Thoracic aorta (tissue), 2 donors: ENCODE data around the gene RARRES1. TPM values are rescaled to one million over a fixed set of nuclear protein-coding genes. Genes with fewer than 3 reads are reported as not detected.

Experiments used
- ATAC-seq: fragments of 150-250 bp; one replicate; pipeline ENCODE4 v1.8.0; 2017; ENCODE audit warnings: low read depth; ENCODE audit not compliant: insufficient number of reproducible peaks, low FRiP score
- DNase-seq: peaks from one replicate; pipeline ENCODE4 v3.0.0-alpha.2; 2020; ENCODE audit warnings: low spot score
- H3K27ac ChIP-seq, 2 donors: fragments of 200-600 bp; sonication (generic); 1 replicate in 1 of 2; 2 replicates in 1 of 2; pipeline ENCODE4 v1.5.1; 2016; ENCODE audit warnings: mild to moderate bottlenecking in 2 of 2, moderate library complexity in 2 of 2
- H3K27me3 ChIP-seq: fragments of 200-600 bp; sonication (generic); replicated peaks from 2 replicates; pipeline ENCODE4 v1.6.0; 2016; ENCODE audit warnings: mild to moderate bottlenecking; ENCODE audit not compliant: insufficient read depth
- H3K36me3 ChIP-seq: fragments of 200-600 bp; sonication (generic); one replicate; pipeline ENCODE4 v1.5.1; 2016
- H3K4me1 ChIP-seq, 2 donors: fragments of 200-600 bp; sonication (generic); 1 replicate in 1 of 2; 2 replicates in 1 of 2; pipeline versions ENCODE4 v1.5.1 to v1.6.0; 2016; ENCODE audit warnings: low read depth in 2 of 2, mild to moderate bottlenecking in 1 of 2; ENCODE audit not compliant: control insufficient read depth in 1 of 2
- H3K4me3 ChIP-seq: fragments of 200-600 bp; sonication (generic); 2 replicates; pipeline ENCODE4 v1.5.1; 2016; ENCODE audit warnings: mild to moderate bottlenecking
- H3K9me3 ChIP-seq: fragments of 200-600 bp; sonication (generic); 2 replicates; pipeline ENCODE4 v1.5.1; 2016
- total RNA-seq, 2 donors: library from RNA; depleted of rRNA; stranded (reverse); fragments of >200 nt; gene quantifications; one replicate each; pipeline versions ENCODE4 v1.1.0 to v1.2.3, GENCODE V29; 2016
- TF ChIP-seq, protein P1 (sequence below): fragments of 200-600 bp; sonication (generic); IDR thresholded peaks from one replicate; pipeline ENCODE4 v1.5.1; 2019; ENCODE audit warnings: antibody characterized with exemption

The RARRES1 gene
- total RNA-seq, 2 donors from 2014 or later: 9.3 to 63.8 TPM

DNA sequence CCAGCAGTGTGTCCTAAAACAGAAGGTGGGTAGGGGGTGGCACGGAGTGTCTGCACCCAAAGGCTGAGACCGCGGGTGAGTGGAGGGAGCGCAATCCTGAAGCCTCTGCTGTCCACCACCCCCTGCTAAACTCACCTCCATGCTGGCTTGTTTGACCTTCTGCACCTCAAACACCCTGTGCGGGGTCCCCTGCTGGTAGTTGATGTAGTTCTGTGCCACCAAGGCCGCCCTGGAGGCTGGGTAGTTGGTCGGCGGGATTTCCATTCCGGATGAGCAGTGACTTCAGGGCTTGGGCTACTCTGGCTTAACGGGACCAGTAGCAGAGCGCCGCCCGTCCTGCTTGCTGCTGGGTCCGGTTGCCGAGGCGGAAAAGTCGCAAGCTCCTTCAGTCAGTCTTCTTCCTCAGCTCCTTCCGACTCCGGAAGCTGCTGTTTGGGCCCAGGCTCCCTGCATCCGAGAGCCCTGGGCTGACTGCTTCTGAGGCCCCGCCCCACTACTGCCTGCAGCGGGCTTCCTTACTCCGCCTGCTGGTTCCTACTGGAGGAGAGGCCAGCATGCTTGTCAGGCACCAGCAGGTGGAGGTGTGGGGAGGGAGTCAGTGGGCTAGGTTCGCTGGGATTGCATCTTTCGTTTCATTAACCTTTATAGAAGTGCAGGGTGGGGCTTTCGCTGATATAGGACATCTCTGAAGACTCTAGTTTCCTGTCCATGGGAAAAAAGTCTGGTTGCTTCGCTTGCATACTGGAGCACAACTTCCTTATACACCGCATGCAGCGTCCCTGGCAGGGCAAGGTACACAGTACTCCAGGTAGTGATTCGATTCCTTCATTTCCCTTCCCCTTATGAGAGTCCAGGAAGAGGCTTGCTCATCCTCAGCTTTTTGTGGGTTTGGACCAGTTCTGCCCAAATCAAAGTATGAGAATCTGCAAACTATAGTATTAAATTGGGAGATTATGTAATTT is 59.8 kb downstream of the RARRES1 start, which contains the start of gene LXN:
Gene LXN (minus strand): TSS at position 434 of the 962 bp plus-strand sequence. CDS start 170 bp downstream, at position 264.
- Histone ChIP-seq H3K27me3 (no peaks in the 10 kb centered on the region), H3K4me1 (peaks cover 0 to 8% of the 10 kb centered on the region in 2 donors), H3K9me3 (no peaks in the 10 kb centered on the region), H3K4me3 (peak within 1 kb of the TSS; percentile 82), H3K27ac (peak within 1 kb of the TSS in 1 of 2 donors; percentile 67), H3K36me3 (peaks cover 4% of the 10 kb centered on the region)
- DNase-seq: peak; percentile 33
- TF ChIP-seq, protein P1, sequence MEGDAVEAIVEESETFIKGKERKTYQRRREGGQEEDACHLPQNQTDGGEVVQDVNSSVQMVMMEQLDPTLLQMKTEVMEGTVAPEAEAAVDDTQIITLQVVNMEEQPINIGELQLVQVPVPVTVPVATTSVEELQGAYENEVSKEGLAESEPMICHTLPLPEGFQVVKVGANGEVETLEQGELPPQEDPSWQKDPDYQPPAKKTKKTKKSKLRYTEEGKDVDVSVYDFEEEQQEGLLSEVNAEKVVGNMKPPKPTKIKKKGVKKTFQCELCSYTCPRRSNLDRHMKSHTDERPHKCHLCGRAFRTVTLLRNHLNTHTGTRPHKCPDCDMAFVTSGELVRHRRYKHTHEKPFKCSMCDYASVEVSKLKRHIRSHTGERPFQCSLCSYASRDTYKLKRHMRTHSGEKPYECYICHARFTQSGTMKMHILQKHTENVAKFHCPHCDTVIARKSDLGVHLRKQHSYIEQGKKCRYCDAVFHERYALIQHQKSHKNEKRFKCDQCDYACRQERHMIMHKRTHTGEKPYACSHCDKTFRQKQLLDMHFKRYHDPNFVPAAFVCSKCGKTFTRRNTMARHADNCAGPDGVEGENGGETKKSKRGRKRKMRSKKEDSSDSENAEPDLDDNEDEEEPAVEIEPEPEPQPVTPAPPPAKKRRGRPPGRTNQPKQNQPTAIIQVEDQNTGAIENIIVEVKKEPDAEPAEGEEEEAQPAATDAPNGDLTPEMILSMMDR: no peak
- ATAC-seq: peak; percentile 90

DNA sequence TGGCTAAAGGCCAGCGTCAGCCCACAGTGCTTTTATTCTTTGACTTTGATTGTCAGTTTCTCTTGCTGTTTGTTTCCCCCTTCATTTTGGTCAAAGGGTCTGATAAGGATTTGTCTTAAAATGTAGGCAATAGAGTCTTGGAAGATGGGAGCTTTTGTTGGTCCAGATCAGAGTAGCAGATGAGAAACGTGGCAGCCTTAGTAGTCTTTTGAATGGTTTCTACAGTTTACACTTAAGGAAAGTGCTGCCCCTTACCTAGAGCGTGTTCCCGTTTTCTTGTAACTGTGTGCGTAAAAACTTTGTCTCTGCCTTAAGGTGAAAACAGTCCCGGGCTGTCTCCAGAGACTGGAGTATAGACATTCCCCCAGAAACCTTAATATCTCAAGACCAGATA is 60.4 kb downstream of the RARRES1 start:
- Histone ChIP-seq H3K27me3 (no peaks in the 10 kb centered on the region), H3K4me3 (peak overlapping the region; percentile 82), H3K36me3 (peaks cover 4% of the 10 kb centered on the region), H3K9me3 (no peaks in the 10 kb centered on the region), H3K4me1 (peaks cover 0 to 8% of the 10 kb centered on the region in 2 donors), H3K27ac (peak overlapping the region in 1 of 2 donors; percentile 67)
- TF ChIP-seq, protein P1: no peak
- DNase-seq (no peak), ATAC-seq (peak; percentile 42)

DNA sequence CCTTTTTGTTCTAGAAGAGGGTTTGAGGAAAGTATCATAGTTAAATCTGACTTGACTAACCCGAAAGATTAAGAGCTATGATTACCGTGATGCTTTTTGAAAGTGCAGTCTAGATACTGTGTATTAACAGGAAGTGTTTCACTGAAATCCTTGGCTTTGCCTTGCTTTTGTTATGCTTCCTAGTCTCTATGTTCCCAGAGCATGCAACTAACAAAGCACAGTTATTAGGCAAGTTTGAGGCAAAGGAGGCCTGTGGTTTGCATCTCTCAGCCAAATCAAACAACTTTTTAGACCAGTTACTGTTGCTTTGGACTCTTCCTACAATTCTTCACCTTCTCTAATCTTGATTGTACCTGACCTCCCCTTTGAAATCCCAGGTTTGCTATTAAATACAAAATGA is 63.8 kb downstream of the RARRES1 start:
- TF ChIP-seq, protein P1: no peak
- Histone ChIP-seq H3K27ac (no peak overlapping the region), H3K27me3 (no peaks in the 10 kb centered on the region), H3K4me3 (no peak overlapping the region), H3K36me3 (peaks cover 3% of the 10 kb centered on the region), H3K9me3 (no peaks in the 10 kb centered on the region), H3K4me1 (peaks cover 0 to 8% of the 10 kb centered on the region in 2 donors)
- ATAC-seq (no peak), DNase-seq (no peak)

DNA sequence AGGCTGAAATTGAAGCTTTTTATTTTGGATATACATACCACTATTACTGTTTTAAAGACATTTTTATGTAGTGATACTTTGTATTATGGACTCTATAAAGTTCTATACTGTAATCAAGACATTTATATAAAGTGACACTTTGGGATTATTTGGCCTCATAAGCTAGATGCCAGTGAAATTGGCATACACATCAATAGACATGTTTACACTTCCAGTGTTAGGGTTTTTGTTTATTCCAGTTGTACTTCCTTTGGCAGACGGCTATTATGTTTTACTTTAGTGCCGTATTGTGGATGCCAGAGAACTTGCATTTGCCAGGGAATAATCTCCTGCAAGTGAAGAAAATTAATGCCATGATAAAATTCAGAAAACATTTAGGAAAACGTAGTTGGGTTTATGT is 65.8 kb downstream of the RARRES1 start:
- H3K36me3 ChIP-seq: peaks cover 11% of the 10 kb centered on the region
- DNase-seq (no peak), ATAC-seq (no peak)
- H3K9me3 ChIP-seq: no peaks in the 10 kb centered on the region
- TF ChIP-seq, protein P1: no peak
- no peaks in the 10 kb centered on the region for H3K27me3 ChIP-seq
- H3K27ac ChIP-seq: no peak overlapping the region
- H3K4me3 ChIP-seq: no peak overlapping the region
- peaks cover 0 to 4% of the 10 kb centered on the region in 2 donors for H3K4me1 ChIP-seq

DNA sequence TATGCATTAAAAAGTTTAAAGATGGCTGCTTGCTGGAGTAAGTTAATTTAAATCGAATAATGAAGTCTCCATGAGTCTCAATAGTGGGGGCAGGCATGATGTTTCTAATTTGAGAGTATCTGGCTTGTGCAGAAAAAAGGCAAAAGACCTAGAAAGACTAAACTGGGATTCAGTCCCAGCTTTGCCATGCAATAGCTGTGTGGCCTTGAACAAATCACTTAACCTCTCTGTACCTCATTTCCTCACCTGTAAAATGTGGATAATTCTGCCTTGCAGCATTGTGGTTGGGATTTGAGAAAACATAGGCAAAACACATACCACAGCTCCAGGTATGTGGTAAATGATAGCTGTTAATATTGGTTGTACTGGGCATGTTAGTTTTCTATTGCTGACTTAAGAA is 68.4 kb downstream of the RARRES1 start:
- DNase-seq (no peak), ATAC-seq (no peak)
- H3K27ac ChIP-seq: no peak overlapping the region
- no peak overlapping the region for H3K4me3 ChIP-seq
- no peaks in the 10 kb centered on the region for H3K4me1 ChIP-seq
- TF ChIP-seq, protein P1: no peak
- H3K9me3 ChIP-seq: no peaks in the 10 kb centered on the region
- peaks cover 27% of the 10 kb centered on the region for H3K36me3 ChIP-seq
- H3K27me3 ChIP-seq: no peaks in the 10 kb centered on the region
